Kidney glomerular epithelial cell (primary cell): ENCODE data around the gene SETBP1.

Source experiments
- DNase-seq: peaks from one replicate; lab custom pipeline; 2025; lab: John Stamatoyannopoulos, UW

SETBP1 gene

DNA sequence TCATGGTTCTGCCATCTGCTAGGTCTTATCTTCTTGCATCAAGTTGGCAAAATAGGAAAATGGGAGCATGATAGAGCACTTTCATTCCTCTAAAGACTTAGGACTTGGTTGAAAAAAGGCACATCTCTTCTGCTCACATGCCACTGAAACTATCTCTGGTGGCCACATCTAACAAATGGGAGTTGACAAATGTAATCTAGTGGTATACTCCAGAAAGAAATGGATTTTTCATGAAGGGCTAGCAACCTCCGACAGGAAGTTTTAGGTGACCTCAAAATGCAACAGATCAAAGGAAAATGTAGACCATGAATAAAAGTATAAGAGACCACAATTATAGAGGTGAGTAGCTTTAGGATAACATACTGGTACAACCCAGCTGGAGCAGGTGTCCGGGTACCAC, 224.1 kb downstream of the SETBP1 start:
- no peak for DNase-seq

- no peak for DNase-seq
Observed at GRCh38 chr18:44909191-44909719, 228.6 kb downstream of the SETBP1 start.

DNA sequence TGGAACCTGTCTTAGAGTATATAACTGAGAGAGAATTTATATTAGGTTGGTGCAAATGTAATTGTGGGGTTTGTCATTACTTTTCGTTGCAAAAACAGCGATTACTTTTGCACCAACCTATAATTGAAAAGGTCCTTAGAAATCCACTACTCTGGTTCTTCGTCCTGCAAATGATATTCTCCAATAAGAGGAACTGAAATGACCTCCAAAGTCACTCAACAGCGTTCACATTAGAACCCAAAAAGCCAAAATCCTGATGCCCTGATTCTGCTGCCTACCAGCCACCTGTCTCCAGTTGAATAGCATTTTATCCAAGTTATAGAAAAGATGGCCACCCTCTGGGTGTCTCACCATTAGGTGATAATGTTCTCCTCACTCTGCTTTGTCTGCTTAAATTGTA, 230.6 kb downstream of the SETBP1 start:
- DNase-seq: no peak

DNA sequence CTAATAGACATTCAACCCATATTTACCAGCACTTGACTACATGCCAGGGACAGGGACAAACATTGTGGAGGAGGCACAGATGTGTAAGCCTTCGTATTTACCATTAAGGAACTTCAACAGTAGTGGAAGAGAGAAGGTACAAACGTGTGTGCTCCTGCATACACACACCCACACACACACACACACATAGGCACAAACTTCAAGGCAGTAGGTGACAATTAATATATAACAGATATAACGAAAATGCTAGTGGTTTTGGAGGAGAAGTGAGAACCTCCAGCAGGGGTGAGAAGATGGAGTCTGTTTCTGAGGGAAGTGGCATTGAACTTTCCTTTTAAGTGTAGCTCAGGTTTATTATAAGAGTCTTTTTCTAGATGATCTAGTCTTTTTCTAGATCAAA, 231.1 kb downstream of the SETBP1 start:
- no peak for DNase-seq

DNA sequence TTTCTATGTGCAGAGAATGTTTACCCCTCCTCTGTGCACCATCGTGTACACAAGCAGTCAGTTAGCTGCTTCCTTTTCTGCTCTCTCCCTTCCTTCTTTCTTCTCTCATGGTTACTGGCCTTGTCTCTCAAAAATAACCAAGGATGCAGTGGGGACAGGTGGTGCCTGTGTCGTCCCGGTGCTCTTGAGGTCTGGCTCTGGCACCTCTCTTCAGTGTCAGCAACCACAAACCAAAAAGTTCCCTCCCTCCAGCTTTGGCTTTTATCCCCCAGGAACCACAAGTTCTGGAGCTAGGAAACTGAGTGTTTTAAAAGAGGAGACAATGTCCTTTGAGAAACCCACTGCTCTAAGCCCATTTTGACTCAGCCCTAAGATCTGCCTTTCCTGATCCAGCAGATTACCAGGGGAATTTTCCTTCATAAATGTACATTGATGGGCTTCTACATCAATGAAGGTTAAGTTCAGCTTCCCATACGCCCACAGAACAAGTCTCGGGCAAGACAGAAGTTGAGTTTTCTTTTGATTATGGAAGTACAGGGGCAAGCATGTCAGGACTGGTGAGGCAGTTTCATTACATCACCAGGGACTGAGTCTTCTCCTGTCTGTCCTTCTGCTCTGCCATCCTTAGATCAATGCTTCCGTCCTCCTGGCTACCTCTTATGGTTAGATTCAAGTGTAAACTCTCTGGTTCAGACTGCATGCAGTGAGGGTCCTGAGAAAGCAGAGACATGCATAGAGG, 232.2 kb downstream of the SETBP1 start:
- DNase-seq: no peak

GRCh38 chr18:44914028-44914427, 233.3 kb downstream of the SETBP1 start:
- DNase-seq: no peak

GRCh38 chr18:44915213-44915612, 234.5 kb downstream of the SETBP1 start:
- no peak for DNase-seq

DNA sequence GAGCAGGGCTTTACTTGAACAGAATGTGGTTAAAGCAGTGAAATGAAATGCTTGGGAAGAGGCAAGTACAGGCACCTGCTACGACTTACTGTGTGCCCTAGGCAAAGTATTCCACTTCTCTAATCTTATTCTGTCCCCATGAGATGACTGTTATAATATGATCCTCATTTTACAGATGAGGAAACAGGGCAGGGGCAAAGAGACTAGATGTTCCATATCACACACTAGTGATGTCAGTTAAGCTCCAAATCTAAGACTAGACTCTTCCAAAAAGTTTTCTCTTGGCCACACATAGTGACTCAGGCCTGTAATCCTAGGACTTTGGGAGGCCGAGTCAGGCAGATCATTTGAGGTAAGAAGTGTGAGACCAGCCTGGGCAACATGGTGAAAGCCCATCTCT, 235.0 kb downstream of the SETBP1 start:
- no peak for DNase-seq

DNA sequence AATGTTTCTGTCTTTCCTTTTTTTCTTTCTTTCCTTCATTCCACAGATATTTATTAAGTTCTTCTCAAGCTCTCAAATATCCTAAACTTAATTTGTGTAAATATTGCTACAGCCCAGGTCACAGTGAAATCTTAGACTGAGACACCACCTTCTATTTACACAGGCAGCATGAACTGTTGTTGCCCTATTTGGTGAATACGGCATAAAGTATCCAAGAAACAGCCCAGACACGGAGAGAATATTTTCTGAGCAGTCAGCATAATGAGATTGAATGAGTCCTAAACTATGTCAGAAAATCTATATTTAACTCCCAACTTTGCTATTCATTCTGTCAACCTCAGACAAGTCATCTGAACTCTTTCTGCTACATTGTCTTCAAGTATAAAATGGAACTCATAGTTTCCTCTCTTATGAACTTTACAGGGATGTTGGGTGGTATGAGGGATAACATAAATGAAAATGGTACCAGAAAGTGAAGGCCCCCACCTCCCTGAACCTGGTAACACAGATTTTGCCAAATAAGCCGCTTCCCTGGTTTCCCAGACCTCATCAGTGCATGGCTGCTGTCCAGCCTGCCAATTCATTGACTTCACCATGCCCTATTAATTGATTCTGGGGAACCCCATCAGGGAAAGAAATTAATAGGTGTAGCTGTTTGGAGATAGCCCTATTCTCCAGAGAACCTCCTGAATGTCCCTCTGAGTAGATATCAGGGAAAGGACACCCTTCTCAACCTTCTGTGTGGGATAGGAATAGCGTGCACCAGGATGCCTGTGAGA, 235.9 kb downstream of the SETBP1 start:
- no peak for DNase-seq

- DNase-seq: no peak
Observed at GRCh38 chr18:44917216-44918141, 236.8 kb downstream of the SETBP1 start.

- no peak for DNase-seq
Observed at GRCh38 chr18:44918142-44918476, 237.4 kb downstream of the SETBP1 start.

DNA sequence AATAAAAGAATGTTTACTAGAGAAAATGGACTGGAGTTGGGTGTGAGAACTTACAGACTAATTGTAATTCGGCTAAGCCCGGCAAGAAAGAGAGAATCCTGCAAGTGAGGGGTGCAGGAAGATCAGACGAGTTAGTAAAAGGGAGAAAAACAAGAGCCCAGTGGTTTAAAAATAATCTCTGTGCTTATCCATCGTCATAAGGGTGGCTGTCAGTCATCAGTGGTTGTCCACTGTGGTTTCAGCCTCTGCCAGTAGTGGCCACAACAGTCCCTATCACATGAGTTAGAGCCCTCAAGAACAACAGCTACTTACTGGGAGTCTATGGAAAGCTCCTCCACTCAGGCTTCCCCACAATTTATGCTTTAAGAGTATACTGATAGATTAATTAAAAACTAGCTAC, 239.8 kb downstream of the SETBP1 start:
- no peak for DNase-seq

DNA sequence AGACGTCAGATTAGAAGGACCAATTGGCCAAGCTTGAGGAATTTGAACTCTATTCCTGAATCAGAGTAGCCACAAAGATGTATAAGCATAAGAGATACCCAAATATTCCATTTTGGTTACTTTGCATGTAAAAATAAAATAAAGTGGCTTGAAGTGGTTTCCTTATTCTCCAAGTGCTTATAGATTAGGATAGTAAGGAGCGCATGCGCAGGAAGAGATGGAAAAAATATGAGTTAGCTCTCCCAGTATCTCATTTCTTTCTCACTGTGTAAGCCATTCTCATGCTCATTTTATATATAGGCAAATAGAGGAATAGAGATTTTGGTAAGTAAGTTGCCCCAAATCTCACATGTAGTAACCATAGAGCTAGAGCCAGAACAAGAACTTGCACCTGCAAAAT, 241.3 kb downstream of the SETBP1 start:
- DNase-seq: no peak

- no peak for DNase-seq
Observed at GRCh38 chr18:44922968-44923367, 242.3 kb downstream of the SETBP1 start.

GRCh38 chr18:44924785-44925499, 244.3 kb downstream of the SETBP1 start:
- DNase-seq: no peak

GRCh38 chr18:44927127-44927849, 246.6 kb downstream of the SETBP1 start:
- DNase-seq: no peak

DNA sequence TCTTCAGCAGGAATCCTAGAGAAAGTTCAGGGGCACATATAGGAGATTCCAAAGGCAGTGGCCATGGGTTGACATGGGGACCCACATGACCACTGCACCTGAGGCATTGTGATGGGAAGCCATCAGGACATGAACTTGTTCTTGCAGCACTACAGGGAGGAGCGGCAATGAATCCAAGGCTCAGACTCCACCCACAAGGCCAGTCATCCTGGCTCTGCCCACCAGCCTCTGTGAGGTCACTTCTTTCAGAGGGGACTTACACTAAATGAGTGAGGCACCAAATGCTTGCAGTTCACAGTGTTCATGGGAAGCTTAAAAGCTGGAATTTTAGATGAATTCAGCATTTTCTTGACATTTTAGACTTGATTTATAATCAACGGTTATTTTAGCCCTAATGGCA, 254.2 kb downstream of the SETBP1 start:
- no peak for DNase-seq

DNA sequence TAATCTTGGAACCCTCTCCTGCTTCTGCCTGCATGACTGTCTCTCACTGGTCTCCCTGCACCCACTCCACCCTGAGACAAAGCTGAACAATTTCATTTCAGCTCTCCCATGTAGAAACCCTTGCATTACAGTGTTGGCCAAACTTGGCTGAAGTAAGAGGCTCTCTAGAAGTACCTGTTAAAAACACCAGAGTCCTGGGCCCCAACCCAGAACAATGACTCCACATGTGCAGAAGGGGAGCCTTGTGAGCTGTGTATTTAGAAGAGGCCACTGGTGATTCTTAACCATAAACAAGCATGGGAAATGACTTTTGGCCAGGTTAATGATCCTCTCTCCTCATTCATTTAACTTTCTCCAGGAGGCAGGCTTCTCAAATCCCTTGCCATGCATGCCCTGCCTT, 254.8 kb downstream of the SETBP1 start:
- no peak for DNase-seq

GRCh38 chr18:44936485-44936884, 255.8 kb downstream of the SETBP1 start:
- no peak for DNase-seq

GRCh38 chr18:44937960-44938719, 257.5 kb downstream of the SETBP1 start:
- no peak for DNase-seq
